Stomach (tissue), 4 donors: ENCODE measurements around the gene ATG4D.

Source experiments
- POLR2AphosphoS5 ChIP-seq, 3 donors: sonication (generic); formaldehyde crosslinking; IDR thresholded peaks; one replicate each; pipeline ENCODE4 v1.6.1; 2016; ENCODE audit warnings: antibody characterized with exemption in 3 of 3
- TF ChIP-seq, protein P1 (sequence below), 7 experiments: fragments of 450-650 bp in 4 of 7; fragments of 200-600 bp in 3 of 7; sonication (generic) in 3 of 7; IDR thresholded peaks; one replicate each; pipeline ENCODE4 v1.5.1; 2016 to 2019; ENCODE audit warnings: antibody characterized with exemption in 7 of 7, control low read depth in 2 of 7, mild to moderate bottlenecking in 1 of 7

- TF ChIP-seq, protein P1, sequence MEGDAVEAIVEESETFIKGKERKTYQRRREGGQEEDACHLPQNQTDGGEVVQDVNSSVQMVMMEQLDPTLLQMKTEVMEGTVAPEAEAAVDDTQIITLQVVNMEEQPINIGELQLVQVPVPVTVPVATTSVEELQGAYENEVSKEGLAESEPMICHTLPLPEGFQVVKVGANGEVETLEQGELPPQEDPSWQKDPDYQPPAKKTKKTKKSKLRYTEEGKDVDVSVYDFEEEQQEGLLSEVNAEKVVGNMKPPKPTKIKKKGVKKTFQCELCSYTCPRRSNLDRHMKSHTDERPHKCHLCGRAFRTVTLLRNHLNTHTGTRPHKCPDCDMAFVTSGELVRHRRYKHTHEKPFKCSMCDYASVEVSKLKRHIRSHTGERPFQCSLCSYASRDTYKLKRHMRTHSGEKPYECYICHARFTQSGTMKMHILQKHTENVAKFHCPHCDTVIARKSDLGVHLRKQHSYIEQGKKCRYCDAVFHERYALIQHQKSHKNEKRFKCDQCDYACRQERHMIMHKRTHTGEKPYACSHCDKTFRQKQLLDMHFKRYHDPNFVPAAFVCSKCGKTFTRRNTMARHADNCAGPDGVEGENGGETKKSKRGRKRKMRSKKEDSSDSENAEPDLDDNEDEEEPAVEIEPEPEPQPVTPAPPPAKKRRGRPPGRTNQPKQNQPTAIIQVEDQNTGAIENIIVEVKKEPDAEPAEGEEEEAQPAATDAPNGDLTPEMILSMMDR (IDR thresholded peaks at IDR 0.05) = no peak
- TF ChIP-seq POLR2AphosphoS5 (IDR thresholded peaks at IDR 0.05) = no peak
Measured at GRCh38 chr19:10535613-10536012, 8.1 kb upstream of the ATG4D start.
